GM04504 (cell line): ENCODE measurements around the gene MYCBP2.
"Not testable (repeated sequence)": the region's sequence is repeated elsewhere in the genome, so short reads cannot be mapped to it uniquely, and the experiment has no call there.

Source experiments
- DNase-seq: peaks from one replicate; pipeline ENCODE4 v3.0.0-alpha.2; 2012; ENCODE audit warnings: low read depth

The MYCBP2 gene

GRCh38 chr13:77326905-77327604, at the start of gene MYCBP2:
Gene MYCBP2 (minus strand): TSS chr13:77327094. CDS start chr13:77326775, 319 bp downstream.
- peak; percentile 97 for DNase-seq

DNA sequence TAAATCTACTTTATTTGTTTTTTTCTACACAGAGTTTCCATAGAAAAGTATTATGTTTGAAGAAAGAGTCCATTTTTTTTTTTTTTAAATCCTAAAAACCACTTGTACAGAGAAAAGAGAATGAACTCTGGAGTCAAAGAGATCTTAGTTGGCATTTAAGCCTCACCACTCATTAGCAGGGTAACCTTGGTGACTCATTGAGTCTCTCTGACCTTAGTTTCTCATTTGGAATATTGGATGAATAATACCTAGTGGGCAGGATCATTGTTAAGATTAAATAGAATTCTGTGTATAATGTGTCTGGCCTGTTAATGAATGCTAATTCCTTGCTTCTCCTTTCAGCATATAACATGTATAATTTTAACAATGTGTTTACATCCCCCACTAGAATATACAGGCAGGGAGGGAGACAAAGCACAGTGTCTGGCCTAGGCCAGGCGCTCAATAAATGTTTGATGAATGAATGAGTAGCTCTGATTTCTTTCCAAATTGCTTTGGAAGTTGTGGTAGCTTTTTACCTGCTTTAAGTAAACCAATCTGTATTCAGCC, 48.7 kb upstream of the MYCBP2 start:
- DNase-seq, result no peak

DNA sequence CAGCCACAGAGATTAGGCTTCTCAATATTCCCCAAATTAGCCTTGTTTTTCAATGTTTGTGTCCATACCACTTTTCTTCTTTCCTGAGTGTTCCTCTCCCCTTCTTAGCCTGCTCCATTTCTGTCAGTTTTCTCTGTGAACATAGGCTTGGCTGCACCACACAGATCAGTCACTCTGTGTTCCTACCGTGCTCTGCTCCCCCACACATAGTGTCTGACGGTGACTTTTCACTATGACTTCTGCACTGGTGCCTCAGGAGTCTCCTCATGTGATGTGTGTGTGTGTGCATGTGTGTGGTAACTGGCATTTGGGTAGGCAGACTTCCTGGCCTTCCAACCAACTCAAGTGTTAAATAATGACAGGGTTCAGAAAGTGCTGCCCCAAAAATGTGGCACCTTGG, 47.9 kb upstream of the MYCBP2 start:
- no peak for DNase-seq

GRCh38 chr13:77374339-77374738, 47.4 kb upstream of the MYCBP2 start:
- no peak for DNase-seq

DNA sequence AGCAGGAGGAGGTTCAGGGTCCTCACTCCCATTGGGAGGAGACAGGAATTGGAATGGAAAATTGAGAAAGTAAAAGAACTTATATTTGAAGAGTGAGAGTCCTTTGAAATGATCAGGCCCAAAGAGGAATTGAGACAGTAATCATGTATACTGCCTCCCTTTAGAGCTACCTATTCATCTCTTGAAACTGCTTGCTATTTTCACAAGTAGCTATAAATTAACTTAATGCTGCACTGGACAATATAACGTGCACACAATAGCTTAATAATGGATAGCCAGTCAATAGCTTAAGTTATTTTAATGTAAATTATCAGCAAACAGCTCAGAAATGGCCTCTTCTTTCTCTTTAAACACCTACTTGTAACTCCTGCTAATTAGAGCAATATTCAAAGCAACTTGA, 46.6 kb upstream of the MYCBP2 start:
- no peak for DNase-seq

- DNase-seq, result no peak
Measured at GRCh38 chr13:77372275-77372674, 45.4 kb upstream of the MYCBP2 start.

DNA sequence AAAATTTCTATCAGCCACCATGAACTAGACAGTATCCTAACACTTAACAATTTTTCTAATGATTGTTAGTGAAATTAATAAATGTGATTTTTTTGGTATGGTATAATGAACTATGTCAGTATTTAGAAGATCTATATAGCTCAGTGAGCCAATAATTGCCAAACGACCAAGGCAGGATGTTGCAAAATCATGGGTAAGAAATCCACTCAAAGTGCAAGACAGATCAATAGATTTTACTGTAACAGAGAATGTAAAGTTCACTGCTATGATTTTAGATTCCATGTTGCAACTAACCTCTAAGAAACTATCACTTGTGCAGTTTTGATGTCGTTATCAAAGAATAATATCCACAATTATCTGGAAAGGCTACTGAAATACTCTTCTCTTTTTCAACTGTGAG, 44.0 kb upstream of the MYCBP2 start:
- DNase-seq, result no peak

DNA sequence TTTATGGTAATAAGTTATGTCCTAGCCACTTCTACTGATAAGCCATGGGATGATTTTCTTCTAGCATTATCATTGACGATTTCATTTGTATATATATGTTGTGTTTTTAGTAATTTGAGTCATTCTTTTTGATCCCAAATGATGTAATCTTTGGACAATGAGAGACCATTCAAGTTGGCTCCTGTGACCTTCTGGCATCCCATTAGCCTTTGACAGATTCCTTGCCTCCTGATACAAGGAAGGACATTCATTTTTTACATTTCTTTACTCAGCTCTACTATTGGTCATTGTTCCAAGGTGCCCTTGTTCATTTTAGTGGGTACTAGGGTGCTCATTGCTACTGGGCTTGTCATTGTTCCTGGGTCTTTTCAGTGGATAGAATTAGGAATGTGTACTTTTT, 35.3 kb upstream of the MYCBP2 start:
- DNase-seq, result no peak

- no peak for DNase-seq
Measured at GRCh38 chr13:77360032-77360685, 33.3 kb upstream of the MYCBP2 start.

- DNase-seq, result no peak
Measured at GRCh38 chr13:77359171-77359570, 32.3 kb upstream of the MYCBP2 start.

GRCh38 chr13:77358001-77358400, 31.1 kb upstream of the MYCBP2 start:
- no peak for DNase-seq

GRCh38 chr13:77356155-77356554, 29.3 kb upstream of the MYCBP2 start:
- no peak for DNase-seq

GRCh38 chr13:77353995-77354394, 27.1 kb upstream of the MYCBP2 start:
- DNase-seq, result no peak

- no peak for DNase-seq
Measured at GRCh38 chr13:77351315-77351714, 24.4 kb upstream of the MYCBP2 start.

- DNase-seq, result no peak
Measured at GRCh38 chr13:77350811-77351210, 23.9 kb upstream of the MYCBP2 start.

DNA sequence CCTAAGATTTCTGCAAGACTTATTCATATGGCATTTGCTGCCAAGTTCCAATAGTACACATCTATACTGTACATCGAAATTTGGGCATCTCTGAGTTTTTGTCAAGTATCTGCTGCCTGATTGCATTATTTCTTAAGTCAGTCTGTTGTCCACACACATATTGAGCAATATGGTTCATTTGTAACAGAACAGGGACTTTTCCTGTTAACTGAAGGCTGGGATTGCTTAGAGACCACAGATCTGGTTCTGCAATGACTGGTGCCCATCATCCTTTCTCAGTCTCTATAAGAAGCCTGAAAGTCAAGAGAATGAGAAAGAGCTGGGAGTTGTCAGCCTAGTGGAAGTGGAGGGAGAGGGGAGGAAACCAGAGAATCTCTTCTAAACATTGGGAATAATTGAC, 22.5 kb upstream of the MYCBP2 start:
- DNase-seq, result no peak

DNA sequence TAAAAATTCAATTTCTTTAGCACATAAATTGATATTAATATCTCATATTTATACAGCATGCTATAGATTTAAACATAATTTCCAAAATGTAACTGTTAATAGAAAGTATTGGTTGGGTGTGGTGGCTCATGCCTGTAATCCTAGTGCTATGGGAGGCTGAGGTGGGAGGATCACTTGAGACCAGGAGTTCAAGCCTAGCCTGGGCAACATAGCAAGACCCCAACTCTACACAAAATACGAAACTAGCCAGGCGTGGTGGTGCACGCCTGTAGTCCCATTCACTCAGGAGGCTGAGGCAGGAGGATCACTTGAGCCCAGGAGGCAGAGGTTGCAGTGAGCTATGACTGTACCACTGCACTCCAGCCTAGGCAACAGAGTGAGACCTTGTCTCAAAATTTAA, 20.5 kb upstream of the MYCBP2 start:
- DNase-seq, result not testable (repeated sequence)

DNA sequence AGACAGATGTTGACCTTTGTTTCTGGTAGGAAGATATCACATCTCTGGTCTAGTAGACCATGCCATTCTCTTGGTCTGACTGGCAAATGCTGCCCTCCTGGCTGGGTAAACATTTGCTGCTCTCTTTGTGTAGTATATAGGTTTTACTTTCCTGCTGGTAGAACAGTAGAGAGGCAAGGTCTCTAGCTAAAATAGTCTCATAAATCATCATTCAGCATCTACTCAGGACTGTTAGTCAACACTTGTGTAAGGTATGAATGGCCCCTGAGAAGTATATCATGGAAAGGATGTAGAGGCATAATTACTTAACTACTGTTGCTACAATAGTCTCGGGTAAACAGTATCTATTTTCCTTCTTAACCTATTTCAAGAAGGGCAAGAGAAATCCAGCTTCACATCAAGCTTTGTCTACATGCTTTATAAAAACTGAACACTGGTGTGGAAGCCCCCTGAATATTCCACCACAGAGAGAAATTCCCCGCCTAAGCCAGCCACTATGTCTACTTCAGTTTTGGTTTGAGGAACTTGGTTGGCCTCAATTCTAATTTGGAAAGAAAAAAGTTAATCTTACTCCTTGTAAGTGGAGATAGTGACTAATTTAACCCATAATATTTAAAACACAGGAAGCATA, 18.4 kb upstream of the MYCBP2 start:
- DNase-seq, result no peak

DNA sequence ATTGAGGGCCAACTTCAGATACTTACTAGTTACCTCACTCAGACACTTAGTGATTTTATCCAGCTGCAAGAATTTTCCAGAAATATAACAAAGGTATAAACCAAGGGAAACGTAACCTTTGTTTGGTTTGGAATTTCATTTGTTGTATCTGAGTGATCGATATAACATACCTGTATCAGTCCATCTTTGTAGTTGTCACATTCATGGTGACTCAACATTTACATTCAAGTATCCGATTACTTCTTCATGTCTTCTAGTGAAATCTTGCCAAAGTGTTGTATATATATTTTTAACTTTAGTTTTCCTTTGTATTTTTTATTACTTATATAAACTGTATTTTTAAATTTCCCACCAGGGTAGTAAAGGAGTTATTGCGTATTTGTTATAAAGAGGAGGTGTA, 16.9 kb upstream of the MYCBP2 start:
- DNase-seq, result no peak

DNA sequence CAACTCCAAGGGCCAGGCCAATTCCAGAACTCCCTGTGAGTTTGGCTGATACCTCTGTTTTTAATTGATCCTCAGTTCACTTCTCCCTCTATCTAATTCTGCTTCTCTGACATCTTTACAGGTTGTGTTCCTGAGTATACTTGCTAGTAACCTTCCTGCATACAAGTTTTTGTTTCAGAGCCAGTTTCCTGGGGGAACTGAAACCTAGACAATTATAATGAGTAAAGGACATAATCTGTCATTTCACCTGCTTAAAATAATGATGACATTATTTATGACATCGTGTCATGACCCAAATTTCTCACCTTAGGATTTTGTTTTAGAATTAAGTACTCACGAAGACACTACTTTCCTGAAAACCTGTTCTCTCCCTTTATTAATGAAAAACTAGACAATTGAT, 12.5 kb upstream of the MYCBP2 start:
- DNase-seq, result no peak

DNA sequence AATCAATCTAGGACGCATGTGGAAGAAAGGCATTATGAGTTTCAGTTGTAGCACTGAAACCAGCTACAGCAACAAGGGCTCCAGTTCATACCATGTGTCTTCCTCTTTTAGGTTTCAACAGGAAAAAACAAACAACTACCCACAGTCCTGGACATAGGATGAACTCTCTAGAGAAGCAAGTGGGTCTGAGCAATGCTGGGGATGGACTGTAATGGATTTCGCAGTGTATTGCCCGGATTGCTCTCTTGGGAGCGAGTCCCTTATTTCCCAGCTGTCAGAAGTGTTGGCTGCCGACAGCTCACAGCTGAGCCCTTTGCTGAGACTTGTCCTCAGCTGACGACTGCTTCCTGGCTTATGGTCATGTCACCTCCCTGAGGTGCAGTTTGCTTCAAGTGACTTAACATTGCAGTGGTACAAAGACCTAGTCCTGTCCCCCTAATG, 12.1 kb upstream of the MYCBP2 start:
- DNase-seq, result no peak

DNA sequence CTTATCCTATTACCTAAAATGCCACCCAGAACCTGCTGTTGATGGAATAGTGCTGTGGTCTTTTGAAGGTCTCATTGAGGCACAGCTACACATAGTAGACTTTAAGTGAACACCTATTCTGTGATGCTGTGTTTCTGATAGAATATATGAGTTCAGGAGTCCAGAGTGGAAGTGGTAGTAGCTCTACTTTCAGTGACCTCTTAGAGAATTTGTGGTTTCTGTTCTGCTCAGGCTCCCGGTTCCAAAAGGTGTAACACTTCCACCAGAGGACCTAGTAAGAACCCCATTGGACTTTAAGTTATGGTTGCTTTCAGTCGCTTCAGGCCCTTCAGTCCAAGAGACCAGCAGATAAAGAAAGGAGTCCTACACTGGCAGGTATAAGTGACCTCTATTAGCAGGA, 11.4 kb upstream of the MYCBP2 start:
- DNase-seq, result no peak

GRCh38 chr13:77337159-77337558, 10.3 kb upstream of the MYCBP2 start:
- DNase-seq, result no peak
